ENCODE measurements around the gene PRAMEF4.
"Not testable (repeated sequence)": the region's sequence is repeated elsewhere in the genome, so short reads cannot be mapped to it uniquely, and the experiment has no call there.

DNA sequence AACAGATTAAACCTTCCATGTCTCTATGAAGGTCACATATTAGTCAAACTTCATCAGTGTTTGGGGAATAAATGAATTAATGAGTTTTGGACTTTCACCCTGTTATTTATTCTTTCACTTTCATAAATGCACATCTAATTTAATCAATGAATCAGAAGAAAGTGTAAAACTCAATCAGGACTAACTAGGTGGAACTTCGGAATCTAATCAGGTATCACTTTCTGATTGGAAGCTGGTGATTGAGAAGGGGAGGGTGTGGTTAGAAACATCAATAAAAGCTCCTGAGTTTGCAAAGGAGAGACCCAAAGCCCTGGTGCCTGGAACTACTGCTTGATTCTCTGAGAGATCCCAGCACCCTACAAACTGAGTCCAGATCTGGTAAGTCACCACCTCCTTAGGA lies 30.3 kb upstream of the PRAMEF4 start, which contains the start of gene PRAMEF7:
- not testable (repeated sequence) for TF ChIP-seq CBX8 (IDR thresholded peaks at IDR 0.05; ENCODE audit: borderline replicate concordance, extremely low read depth, low read depth, low read length, poor library complexity, severe bottlenecking); POLR2AphosphoS5 (IDR thresholded peaks at IDR 0.05; ENCODE audit: control insufficient read depth, insufficient read depth, low read depth, low read length); TARDBP (IDR thresholded peaks at IDR 0.05); ZNF217 (CRISPR knock-in tag; IDR thresholded peaks at IDR 0.05); EZH2 (IDR thresholded peaks at IDR 0.05; ENCODE audit: borderline replicate concordance, low read depth, low read length); RCOR1 (IDR thresholded peaks at IDR 0.05; ENCODE audit: borderline replicate concordance in 1 of 2, low read depth in 2 of 2, low read length in 2 of 2); ZNF384 (IDR thresholded peaks at IDR 0.05; ENCODE audit: low read depth, low read length); POLR2A (conservative IDR thresholded peaks at IDR 0.05); TEAD1 (CRISPR knock-in tag; IDR thresholded peaks at IDR 0.05)
- TF ChIP-seq, protein P1, sequence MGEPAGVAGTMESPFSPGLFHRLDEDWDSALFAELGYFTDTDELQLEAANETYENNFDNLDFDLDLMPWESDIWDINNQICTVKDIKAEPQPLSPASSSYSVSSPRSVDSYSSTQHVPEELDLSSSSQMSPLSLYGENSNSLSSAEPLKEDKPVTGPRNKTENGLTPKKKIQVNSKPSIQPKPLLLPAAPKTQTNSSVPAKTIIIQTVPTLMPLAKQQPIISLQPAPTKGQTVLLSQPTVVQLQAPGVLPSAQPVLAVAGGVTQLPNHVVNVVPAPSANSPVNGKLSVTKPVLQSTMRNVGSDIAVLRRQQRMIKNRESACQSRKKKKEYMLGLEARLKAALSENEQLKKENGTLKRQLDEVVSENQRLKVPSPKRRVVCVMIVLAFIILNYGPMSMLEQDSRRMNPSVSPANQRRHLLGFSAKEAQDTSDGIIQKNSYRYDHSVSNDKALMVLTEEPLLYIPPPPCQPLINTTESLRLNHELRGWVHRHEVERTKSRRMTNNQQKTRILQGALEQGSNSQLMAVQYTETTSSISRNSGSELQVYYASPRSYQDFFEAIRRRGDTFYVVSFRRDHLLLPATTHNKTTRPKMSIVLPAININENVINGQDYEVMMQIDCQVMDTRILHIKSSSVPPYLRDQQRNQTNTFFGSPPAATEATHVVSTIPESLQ (CRISPR knock-in tag; IDR thresholded peaks at IDR 0.05), result not testable (repeated sequence)
- TF ChIP-seq, protein P2, sequence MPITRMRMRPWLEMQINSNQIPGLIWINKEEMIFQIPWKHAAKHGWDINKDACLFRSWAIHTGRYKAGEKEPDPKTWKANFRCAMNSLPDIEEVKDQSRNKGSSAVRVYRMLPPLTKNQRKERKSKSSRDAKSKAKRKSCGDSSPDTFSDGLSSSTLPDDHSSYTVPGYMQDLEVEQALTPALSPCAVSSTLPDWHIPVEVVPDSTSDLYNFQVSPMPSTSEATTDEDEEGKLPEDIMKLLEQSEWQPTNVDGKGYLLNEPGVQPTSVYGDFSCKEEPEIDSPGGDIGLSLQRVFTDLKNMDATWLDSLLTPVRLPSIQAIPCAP (CRISPR knock-in tag; IDR thresholded peaks at IDR 0.05; ENCODE audit: borderline replicate concordance), result not testable (repeated sequence)
- TF ChIP-seq, protein P3, sequence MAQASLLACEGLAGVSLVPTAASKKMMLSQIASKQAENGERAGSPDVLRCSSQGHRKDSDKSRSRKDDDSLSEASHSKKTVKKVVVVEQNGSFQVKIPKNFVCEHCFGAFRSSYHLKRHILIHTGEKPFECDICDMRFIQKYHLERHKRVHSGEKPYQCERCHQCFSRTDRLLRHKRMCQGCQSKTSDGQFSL (CRISPR knock-in tag; IDR thresholded peaks at IDR 0.05), result not testable (repeated sequence)
- TF ChIP-seq, protein P3 (tag; IDR thresholded peaks at IDR 0.05), result not testable (repeated sequence)
- TF ChIP-seq, protein P4, sequence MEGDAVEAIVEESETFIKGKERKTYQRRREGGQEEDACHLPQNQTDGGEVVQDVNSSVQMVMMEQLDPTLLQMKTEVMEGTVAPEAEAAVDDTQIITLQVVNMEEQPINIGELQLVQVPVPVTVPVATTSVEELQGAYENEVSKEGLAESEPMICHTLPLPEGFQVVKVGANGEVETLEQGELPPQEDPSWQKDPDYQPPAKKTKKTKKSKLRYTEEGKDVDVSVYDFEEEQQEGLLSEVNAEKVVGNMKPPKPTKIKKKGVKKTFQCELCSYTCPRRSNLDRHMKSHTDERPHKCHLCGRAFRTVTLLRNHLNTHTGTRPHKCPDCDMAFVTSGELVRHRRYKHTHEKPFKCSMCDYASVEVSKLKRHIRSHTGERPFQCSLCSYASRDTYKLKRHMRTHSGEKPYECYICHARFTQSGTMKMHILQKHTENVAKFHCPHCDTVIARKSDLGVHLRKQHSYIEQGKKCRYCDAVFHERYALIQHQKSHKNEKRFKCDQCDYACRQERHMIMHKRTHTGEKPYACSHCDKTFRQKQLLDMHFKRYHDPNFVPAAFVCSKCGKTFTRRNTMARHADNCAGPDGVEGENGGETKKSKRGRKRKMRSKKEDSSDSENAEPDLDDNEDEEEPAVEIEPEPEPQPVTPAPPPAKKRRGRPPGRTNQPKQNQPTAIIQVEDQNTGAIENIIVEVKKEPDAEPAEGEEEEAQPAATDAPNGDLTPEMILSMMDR (IDR thresholded peaks at IDR 0.05 in 2 of 3, conservative IDR thresholded peaks at IDR 0.05 in 1 of 3; ENCODE audit: insufficient read depth in 2 of 3, low read depth in 1 of 3, low read length in 3 of 3), result not testable (repeated sequence)

Data from K562 (cell line).